Smooth muscle cell (in vitro differentiated cells): ENCODE results near the gene TGM4. TPM values are rescaled to one million over a fixed set of nuclear protein-coding genes. Genes with fewer than 3 reads are reported as not detected.

ENCODE experiments used
- DNase-seq: peaks from one replicate; lab custom pipeline; 2025; ENCODE audit not compliant: unreplicated experiment; lab: John Stamatoyannopoulos, UW
- H2AFZ ChIP-seq: fragments of 200-600 bp; sonication (generic); 2 replicates; pipeline ENCODE4 v1.6.0; 2016; ENCODE audit warnings: antibody characterized with exemption, low read depth, mild to moderate bottlenecking
- H3F3A ChIP-seq: fragments of 200-600 bp; sonication (generic); 2 replicates; pipeline ENCODE4 v1.6.0; 2017; ENCODE audit warnings: antibody characterized with exemption, low read depth
- H3K27ac ChIP-seq: fragments of 200-600 bp; sonication (generic); 2 replicates; pipeline ENCODE4 v1.5.1; 2016; ENCODE audit warnings: low read depth, mild to moderate bottlenecking
- H3K27me3 ChIP-seq: fragments of 200-600 bp; sonication (generic); 2 replicates; pipeline ENCODE4 v1.6.1; 2016; ENCODE audit warnings: low read depth, mild to moderate bottlenecking
- H3K36me3 ChIP-seq: fragments of 200-600 bp; sonication (generic); 2 replicates; pipeline ENCODE4 v1.5.1; 2016; ENCODE audit warnings: low read depth
- H3K4me1 ChIP-seq: fragments of 200-600 bp; sonication (generic); 2 replicates; pipeline ENCODE4 v1.5.1; 2016; ENCODE audit warnings: low read depth
- H3K4me2 ChIP-seq: fragments of 200-600 bp; sonication (generic); 2 replicates; pipeline ENCODE4 v1.6.0; 2016; ENCODE audit warnings: mild to moderate bottlenecking
- H3K4me3 ChIP-seq: fragments of 200-600 bp; sonication (generic); 2 replicates; pipeline ENCODE4 v1.5.1; 2016; ENCODE audit warnings: mild to moderate bottlenecking
- H3K79me2 ChIP-seq: fragments of 200-600 bp; sonication (generic); 2 replicates; pipeline ENCODE4 v1.6.0; 2016; ENCODE audit warnings: low read depth, mild to moderate bottlenecking
- H3K9ac ChIP-seq: fragments of 200-600 bp; sonication (generic); 2 replicates; pipeline ENCODE4 v1.6.0; 2016; ENCODE audit warnings: low read depth
- H3K9me3 ChIP-seq: fragments of 200-600 bp; sonication (generic); replicated peaks from 2 replicates; pipeline ENCODE4 v1.5.1; 2016; ENCODE audit warnings: low read depth
- H4K20me1 ChIP-seq: fragments of 200-600 bp; sonication (generic); 2 replicates; pipeline ENCODE4 v1.6.0; 2016; ENCODE audit warnings: low read depth
- WGBS: methylation state at CpG from one replicate; pipeline ENCODE4 v1.1.7; 2016; ENCODE audit warnings: low lambda C conversion rate; 5-methylcytosine and 5-hydroxymethylcytosine counted together
- polyA plus RNA-seq: library from polyadenylated mRNA; unstranded; fragments of >200 nt; fragmentation: Nextera tagmentation; extraction: Ambion mirVana; gene quantifications from 2 replicates; pipeline ENCODE4 v1.2.1, GENCODE V29; 2016
- total RNA-seq: library from RNA; depleted of rRNA; stranded (reverse); fragments of >200 nt; gene quantifications from 2 replicates; pipeline ENCODE4 v1.2.3, GENCODE V29; 2014
- TF ChIP-seq, protein P1 (sequence below): fragments of 200-600 bp; sonication (generic); IDR thresholded peaks from 2 replicates; pipeline ENCODE4 v1.5.1; 2017; ENCODE audit warnings: borderline replicate concordance, mild to moderate bottlenecking, antibody characterized with exemption; ENCODE audit not compliant: insufficient read depth, poor library complexity, severe bottlenecking

Gene TGM4
- total and polyA plus RNA-seq, 2 experiments from 2014 or later: not detected

DNA sequence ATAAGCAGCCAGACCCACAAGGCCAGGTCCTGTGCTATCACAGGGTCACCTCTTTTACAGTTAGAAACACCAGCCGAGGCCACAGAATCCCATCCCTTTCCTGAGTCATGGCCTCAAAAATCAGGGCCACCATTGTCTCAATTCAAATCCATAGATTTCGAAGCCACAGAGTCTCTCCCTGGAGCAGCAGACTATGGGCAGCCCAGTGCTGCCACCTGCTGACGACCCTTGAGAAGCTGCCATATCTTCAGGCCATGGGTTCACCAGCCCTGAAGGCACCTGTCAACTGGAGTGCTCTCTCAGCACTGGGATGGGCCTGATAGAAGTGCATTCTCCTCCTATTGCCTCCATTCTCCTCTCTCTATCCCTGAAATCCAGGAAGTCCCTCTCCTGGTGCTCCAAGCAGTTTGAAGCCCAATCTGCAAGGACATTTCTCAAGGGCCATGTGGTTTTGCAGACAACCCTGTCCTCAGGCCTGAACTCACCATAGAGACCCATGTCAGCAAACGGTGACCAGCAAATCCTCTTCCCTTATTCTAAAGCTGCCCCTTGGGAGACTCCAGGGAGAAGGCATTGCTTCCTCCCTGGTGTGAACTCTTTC is 39.6 kb downstream of the TGM4 start:
- H2AFZ ChIP-seq: no peak overlapping the region

DNA sequence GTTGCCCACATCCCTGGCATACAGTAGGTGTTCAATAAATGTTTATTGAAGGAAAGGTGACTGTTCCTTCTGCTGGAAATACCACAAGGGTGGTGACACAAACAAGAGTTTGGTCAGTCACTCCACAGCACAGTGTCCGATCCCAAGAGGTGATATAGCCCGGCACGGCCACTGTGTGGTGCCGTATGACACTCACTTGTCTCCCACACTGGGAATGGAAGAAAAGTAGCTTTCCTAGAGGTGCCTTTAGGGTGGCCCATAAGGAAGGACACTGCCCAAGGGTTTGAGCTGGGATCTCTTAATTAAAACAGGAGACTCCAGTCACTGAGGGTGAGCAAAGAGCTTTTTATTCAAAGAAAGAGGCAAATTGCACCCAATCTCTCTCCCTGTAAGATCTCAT is 40.5 kb downstream of the TGM4 start:
- Histone ChIP-seq H3K4me2 (no peak overlapping the region), H4K20me1 (no peaks in the 10 kb centered on the region), H2AFZ (no peak overlapping the region), H3K9me3 (no peaks in the 10 kb centered on the region), H3K9ac (no peak overlapping the region), H3K4me3 (no peak overlapping the region), H3K4me1 (no peaks in the 10 kb centered on the region), H3K27ac (no peak overlapping the region), H3F3A (no peaks in the 10 kb centered on the region), H3K27me3 (no peaks in the 10 kb centered on the region), H3K79me2 (no peaks in the 10 kb centered on the region), H3K36me3 (no peaks in the 10 kb centered on the region)
- TF ChIP-seq, protein P1, sequence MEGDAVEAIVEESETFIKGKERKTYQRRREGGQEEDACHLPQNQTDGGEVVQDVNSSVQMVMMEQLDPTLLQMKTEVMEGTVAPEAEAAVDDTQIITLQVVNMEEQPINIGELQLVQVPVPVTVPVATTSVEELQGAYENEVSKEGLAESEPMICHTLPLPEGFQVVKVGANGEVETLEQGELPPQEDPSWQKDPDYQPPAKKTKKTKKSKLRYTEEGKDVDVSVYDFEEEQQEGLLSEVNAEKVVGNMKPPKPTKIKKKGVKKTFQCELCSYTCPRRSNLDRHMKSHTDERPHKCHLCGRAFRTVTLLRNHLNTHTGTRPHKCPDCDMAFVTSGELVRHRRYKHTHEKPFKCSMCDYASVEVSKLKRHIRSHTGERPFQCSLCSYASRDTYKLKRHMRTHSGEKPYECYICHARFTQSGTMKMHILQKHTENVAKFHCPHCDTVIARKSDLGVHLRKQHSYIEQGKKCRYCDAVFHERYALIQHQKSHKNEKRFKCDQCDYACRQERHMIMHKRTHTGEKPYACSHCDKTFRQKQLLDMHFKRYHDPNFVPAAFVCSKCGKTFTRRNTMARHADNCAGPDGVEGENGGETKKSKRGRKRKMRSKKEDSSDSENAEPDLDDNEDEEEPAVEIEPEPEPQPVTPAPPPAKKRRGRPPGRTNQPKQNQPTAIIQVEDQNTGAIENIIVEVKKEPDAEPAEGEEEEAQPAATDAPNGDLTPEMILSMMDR: no peak
- no peak for DNase-seq
- 69% methylated on average over 4 of the region's 4 CpGs for WGBS

More for the DNA sequence above, 39.6 kb downstream of the TGM4 start:
- Histone ChIP-seq H3K4me1 (no peaks in the 10 kb centered on the region), H3K27ac (no peak overlapping the region), H3K4me3 (no peak overlapping the region), H3K79me2 (no peaks in the 10 kb centered on the region), H3K9me3 (no peaks in the 10 kb centered on the region), H3K27me3 (no peaks in the 10 kb centered on the region), H3K4me2 (no peak overlapping the region), H3K9ac (no peak overlapping the region), H3F3A (no peaks in the 10 kb centered on the region), H4K20me1 (no peaks in the 10 kb centered on the region), H3K36me3 (no peaks in the 10 kb centered on the region)
- TF ChIP-seq, protein P1: peak; percentile 81
- WGBS: 38% methylated on average over 4 of the region's 4 CpGs
- DNase-seq: peak; percentile 8

DNA sequence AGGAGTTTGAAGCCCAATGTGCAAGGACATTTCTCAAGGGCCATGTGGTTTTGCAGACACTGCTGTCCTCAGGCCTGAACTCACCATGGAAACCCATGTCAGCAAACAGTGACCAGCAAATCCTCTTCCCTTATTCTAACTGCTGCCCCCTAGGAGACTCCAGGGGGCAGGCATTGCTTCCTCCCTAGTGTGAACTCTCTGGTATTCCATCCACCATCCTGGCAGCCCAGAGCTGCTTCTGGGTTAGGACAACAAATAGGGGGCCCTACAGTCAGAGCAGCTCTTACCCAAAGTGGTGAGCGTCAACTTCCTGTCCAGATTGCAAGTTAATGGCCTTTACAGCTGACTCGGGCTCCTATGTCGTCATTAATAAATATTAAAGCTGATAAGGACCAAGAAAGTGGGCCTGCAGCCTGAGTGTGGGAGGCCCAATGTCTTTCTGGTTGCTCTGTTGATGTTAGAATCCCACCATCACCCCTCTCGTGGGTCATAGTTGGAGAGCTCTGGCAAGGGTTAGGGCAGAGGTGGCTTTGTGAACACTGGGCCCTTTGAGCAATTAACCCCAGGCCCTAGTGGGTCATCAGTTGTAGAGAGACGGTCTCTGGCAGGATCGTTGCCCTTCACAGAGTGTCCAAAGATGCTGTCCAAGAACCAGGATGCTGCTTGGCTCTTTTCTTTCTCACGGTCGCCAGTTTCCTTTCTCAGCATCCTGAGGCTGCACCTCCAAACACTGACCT is 41.5 kb downstream of the TGM4 start:
- TF ChIP-seq, protein P1: no peak
- H4K20me1 ChIP-seq: no peaks in the 10 kb centered on the region
- H3K36me3 ChIP-seq: no peaks in the 10 kb centered on the region
- no peaks in the 10 kb centered on the region for H3K4me1 ChIP-seq
- H2AFZ ChIP-seq: no peak overlapping the region
- no peaks in the 10 kb centered on the region for H3K79me2 ChIP-seq
- H3K27ac ChIP-seq: no peak overlapping the region
- 83% methylated on average over 8 of the region's 8 CpGs for WGBS
- no peaks in the 10 kb centered on the region for H3K27me3 ChIP-seq
- H3K9me3 ChIP-seq: no peaks in the 10 kb centered on the region
- H3F3A ChIP-seq: no peaks in the 10 kb centered on the region
- DNase-seq: no peak
- no peak overlapping the region for H3K4me2 ChIP-seq
- no peak overlapping the region for H3K9ac ChIP-seq
- H3K4me3 ChIP-seq: no peak overlapping the region
